Endodermal cell (in vitro differentiated cells): Measurements from ENCODE around the gene ALKBH7. TPM values are rescaled to one million over a fixed set of nuclear protein-coding genes. Genes with fewer than 3 reads are reported as not detected.
A peak's percentile ranks its signal among the peaks of the same experiment; 100 is the strongest.
"Not testable (repeated sequence)": the region's sequence is repeated elsewhere in the genome, so short reads cannot be mapped to it uniquely, and the experiment has no call there.

Experiments used
- DNase-seq: peaks from one replicate; pipeline ENCODE4 v3.0.0-alpha.2; 2017
- H3K27ac ChIP-seq: 2 replicates; pipeline ENCODE4 v1.5.1; 2013; ENCODE audit warnings: mild to moderate bottlenecking, low read depth, low read length, moderate library complexity
- H3K27me3 ChIP-seq: 2 replicates; pipeline ENCODE4 v1.6.1; 2013; ENCODE audit warnings: mild to moderate bottlenecking, low read length, moderate library complexity; ENCODE audit not compliant: insufficient read depth, control insufficient read depth, poor library complexity, severe bottlenecking
- H3K36me3 ChIP-seq: 2 replicates; pipeline ENCODE4 v1.7.0; 2013; ENCODE audit warnings: mild to moderate bottlenecking, low read length, moderate library complexity; ENCODE audit not compliant: control insufficient read depth, insufficient read depth
- H3K4me1 ChIP-seq: one replicate; pipeline ENCODE4 v1.7.0; 2013; ENCODE audit warnings: low read length; ENCODE audit not compliant: control insufficient read depth, insufficient read depth
- H3K4me3 ChIP-seq: 2 replicates; pipeline ENCODE4 v1.5.1; 2013; ENCODE audit warnings: mild to moderate bottlenecking, low read length, moderate library complexity
- H3K9ac ChIP-seq: 2 replicates; pipeline ENCODE4 v1.6.1; 2013; ENCODE audit warnings: mild to moderate bottlenecking, low read length, moderate library complexity; ENCODE audit not compliant: poor library complexity, severe bottlenecking; ENCODE audit errors: extremely low read depth
- H3K9me3 ChIP-seq: 2 replicates; pipeline ENCODE4 v1.6.1; 2013; ENCODE audit warnings: mild to moderate bottlenecking, low read length, moderate library complexity; ENCODE audit not compliant: control insufficient read depth
- H3K27ac Mint-ChIP-seq: 2 replicates; pipeline ENCODE4 v1.8.0; 2020; ENCODE audit warnings: mixed read lengths
- H3K27me3 Mint-ChIP-seq: 2 replicates; pipeline ENCODE4 v1.8.0; 2021; ENCODE audit warnings: mild to moderate bottlenecking, mixed read lengths; ENCODE audit not compliant: insufficient read depth
- H3K36me3 Mint-ChIP-seq: 2 replicates; pipeline ENCODE4 v1.8.0; 2020; ENCODE audit warnings: low read depth, mixed read lengths
- H3K4me1 Mint-ChIP-seq: 2 replicates; pipeline ENCODE4 v1.8.0; 2020; ENCODE audit warnings: mixed read lengths
- H3K4me3 Mint-ChIP-seq: 2 replicates; pipeline ENCODE4 v1.8.0; 2020; ENCODE audit warnings: mild to moderate bottlenecking, moderate library complexity, mixed read lengths
- H3K9me3 Mint-ChIP-seq: 2 replicates; pipeline ENCODE4 v1.8.0; 2020; ENCODE audit warnings: mild to moderate bottlenecking, mixed read lengths
- WGBS, 2 experiments: methylation state at CpG; one replicate each; pipeline versions ENCODE4 v1.1.5 to v1.1.7; 2013; ENCODE audit warnings: missing lambda C conversion rate in 2 of 2, mixed read lengths in 1 of 2; ENCODE audit not compliant: insufficient coverage in 1 of 2, insufficient read length in 1 of 2; 5-methylcytosine and 5-hydroxymethylcytosine counted together
- total RNA-seq, 2 donors: library from RNA; stranded (reverse); fragmentation: NEBNext Ultra II Directional in 1 of 2; extraction: Animal tissue kit (Norgen Biotek cat#: 25700) in 1 of 2; gene quantifications; 2 replicates in 1 of 2; 3 replicates in 1 of 2; pipeline ENCODE4 v1.2.1, GENCODE V29; 2021
- TF ChIP-seq, protein P1 (sequence below): fragments of 200-600 bp; sonication (generic); conservative IDR thresholded peaks from 2 replicates; pipeline ENCODE4 v1.5.0; 2021; ENCODE audit warnings: antibody characterized with exemption, mild to moderate bottlenecking

ALKBH7 gene
- total RNA-seq, 2 donors from 2014 or later = 80.0 to 98.3 TPM

DNA sequence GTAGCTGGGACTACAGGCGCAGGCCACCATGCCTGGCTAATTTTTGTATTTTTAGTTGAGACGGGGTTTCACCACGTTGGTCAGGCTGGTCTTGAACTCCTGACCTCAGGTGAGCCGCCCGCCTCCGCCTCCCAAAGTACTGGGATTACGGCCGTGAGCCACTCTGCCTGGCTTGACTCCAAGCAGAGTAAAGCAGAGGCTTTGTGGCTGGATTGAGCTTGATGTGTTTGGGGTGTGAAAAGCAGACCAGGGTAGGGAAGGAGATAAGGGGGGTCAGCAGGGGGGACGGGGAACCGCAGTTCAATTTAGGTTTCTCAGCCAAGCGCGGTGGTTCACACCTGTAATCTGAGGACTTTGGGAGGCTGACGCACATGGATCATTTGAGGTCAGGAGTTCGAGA is 15.4 kb upstream of the ALKBH7 start:
- no peaks in the 10 kb centered on the region for H3K4me1 ChIP-seq
- H3K9ac ChIP-seq = no peak overlapping the region
- no peak overlapping the region for H3K27ac Mint-ChIP-seq
- no peaks in the 10 kb centered on the region for H3K36me3 ChIP-seq
- TF ChIP-seq, protein P1, sequence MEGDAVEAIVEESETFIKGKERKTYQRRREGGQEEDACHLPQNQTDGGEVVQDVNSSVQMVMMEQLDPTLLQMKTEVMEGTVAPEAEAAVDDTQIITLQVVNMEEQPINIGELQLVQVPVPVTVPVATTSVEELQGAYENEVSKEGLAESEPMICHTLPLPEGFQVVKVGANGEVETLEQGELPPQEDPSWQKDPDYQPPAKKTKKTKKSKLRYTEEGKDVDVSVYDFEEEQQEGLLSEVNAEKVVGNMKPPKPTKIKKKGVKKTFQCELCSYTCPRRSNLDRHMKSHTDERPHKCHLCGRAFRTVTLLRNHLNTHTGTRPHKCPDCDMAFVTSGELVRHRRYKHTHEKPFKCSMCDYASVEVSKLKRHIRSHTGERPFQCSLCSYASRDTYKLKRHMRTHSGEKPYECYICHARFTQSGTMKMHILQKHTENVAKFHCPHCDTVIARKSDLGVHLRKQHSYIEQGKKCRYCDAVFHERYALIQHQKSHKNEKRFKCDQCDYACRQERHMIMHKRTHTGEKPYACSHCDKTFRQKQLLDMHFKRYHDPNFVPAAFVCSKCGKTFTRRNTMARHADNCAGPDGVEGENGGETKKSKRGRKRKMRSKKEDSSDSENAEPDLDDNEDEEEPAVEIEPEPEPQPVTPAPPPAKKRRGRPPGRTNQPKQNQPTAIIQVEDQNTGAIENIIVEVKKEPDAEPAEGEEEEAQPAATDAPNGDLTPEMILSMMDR = no peak
- H3K4me1 Mint-ChIP-seq = peaks cover under 1% of the 10 kb centered on the region
- no peak for DNase-seq
- WGBS, 2 experiments = 90 to 95% methylated on average over 10 to 14 of the region's 14 CpGs
- H3K9me3 Mint-ChIP-seq = peaks cover 15% of the 10 kb centered on the region
- H3K4me3 Mint-ChIP-seq = no peak overlapping the region
- peaks cover 4% of the 10 kb centered on the region for H3K27me3 Mint-ChIP-seq
- H3K27me3 ChIP-seq = no peaks in the 10 kb centered on the region
- no peak overlapping the region for H3K27ac ChIP-seq
- no peaks in the 10 kb centered on the region for H3K36me3 Mint-ChIP-seq
- H3K9me3 ChIP-seq = peaks cover 3% of the 10 kb centered on the region
- no peak overlapping the region for H3K4me3 ChIP-seq

DNA sequence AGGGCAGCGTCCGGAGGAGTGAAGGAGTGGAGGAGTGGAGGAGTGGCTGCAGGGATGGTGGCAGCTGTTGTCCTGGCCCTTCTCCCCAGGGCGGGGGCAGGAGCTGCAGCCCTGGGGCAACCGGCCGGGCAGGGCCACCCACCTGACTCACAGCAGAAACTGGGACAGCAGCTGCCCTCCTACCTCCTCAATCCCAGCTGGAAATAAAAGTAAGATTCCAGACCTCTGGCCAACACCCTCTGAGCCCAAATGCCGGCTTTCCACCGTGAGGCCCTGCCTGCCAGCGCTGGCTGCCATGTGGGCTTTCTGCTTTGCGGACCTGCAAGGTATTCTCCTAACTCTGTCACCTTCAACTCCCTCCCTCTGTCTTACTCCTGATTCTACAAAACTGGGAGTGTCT is 14.6 kb upstream of the ALKBH7 start:
- Histone ChIP-seq H3K36me3 (no peaks in the 10 kb centered on the region), H3K4me1 (no peaks in the 10 kb centered on the region), H3K9me3 (peaks cover 3% of the 10 kb centered on the region), H3K27me3 (no peaks in the 10 kb centered on the region), H3K27ac (no peak overlapping the region), H3K4me3 (no peak overlapping the region), H3K9ac (no peak overlapping the region)
- Mint-ChIP-seq H3K27ac (no peak overlapping the region), H3K36me3 (no peaks in the 10 kb centered on the region), H3K4me3 (no peak overlapping the region), H3K4me1 (peaks cover 3% of the 10 kb centered on the region), H3K9me3 (peaks cover 11% of the 10 kb centered on the region), H3K27me3 (peaks cover 4% of the 10 kb centered on the region)
- no peak for DNase-seq
- WGBS, 2 experiments = 76 to 82% methylated on average over 4 to 9 of the region's 9 CpGs
- TF ChIP-seq, protein P1 = no peak

DNA sequence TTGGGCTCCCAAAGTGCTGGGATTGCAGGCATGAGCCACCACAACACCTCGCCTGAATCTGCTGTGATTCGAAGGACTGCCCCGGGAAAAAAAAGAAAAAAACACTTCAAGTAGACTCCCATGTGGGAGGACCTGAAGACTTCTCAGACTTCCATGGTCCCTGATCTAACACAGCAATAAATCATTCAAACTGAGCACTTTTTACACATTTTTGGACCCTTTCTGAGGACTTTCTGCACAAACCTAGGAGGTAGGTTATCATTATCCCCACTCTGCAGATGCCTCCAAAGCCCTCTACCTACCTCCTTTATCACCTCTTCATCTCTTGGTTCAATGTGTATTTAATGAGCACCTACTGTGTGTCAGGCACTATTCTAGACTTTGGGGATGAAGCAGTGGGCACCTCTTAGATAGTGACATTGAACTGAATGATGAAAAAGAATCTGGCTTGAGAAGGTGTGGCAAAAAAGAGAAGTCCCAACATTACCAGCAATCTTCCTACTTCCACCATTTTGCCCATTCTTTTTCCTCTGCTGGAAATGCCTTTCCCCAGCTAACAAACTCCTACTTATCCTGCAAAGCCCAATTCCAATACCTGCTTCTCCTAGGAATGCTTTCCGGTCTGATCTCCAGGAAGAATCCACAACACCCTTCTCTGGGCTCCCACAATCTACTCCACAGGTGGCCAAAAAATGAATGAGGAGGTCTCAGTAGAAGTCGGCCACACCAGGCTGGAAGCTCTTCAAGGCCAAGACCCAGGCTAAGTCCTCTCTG is 12.8 kb upstream of the ALKBH7 start:
- no peaks in the 10 kb centered on the region for H3K9me3 ChIP-seq
- no peak overlapping the region for H3K9ac ChIP-seq
- Mint-ChIP-seq H3K36me3 (peaks cover 7% of the 10 kb centered on the region), H3K4me3 (no peak overlapping the region), H3K27me3 (peaks cover 4% of the 10 kb centered on the region), H3K27ac (no peak overlapping the region), H3K9me3 (peaks cover 4% of the 10 kb centered on the region), H3K4me1 (peaks cover 3% of the 10 kb centered on the region)
- no peaks in the 10 kb centered on the region for H3K4me1 ChIP-seq
- H3K27ac ChIP-seq = no peak overlapping the region
- H3K36me3 ChIP-seq = peaks cover 5% of the 10 kb centered on the region
- WGBS, 2 experiments = 86 to 94% methylated on average over 5 of the region's 5 CpGs
- DNase-seq = no peak
- TF ChIP-seq, protein P1 = no peak
- H3K4me3 ChIP-seq = no peak overlapping the region
- no peaks in the 10 kb centered on the region for H3K27me3 ChIP-seq

- not testable (repeated sequence) for H3K4me1 ChIP-seq, H3K9ac ChIP-seq, H3K9me3 Mint-ChIP-seq, DNase-seq, H3K4me1 Mint-ChIP-seq, H3K4me3 ChIP-seq, H3K9me3 ChIP-seq, H3K27ac Mint-ChIP-seq, H3K4me3 Mint-ChIP-seq, H3K27ac ChIP-seq, H3K27me3 Mint-ChIP-seq, H3K27me3 ChIP-seq, H3K36me3 ChIP-seq
- WGBS, 2 experiments = 86 to 98% methylated on average over 2 to 11 of the region's 12 CpGs
- peaks cover 13% of the 10 kb centered on the region for H3K36me3 Mint-ChIP-seq
Observed at GRCh38 chr19:6360445-6360844, 12.1 kb upstream of the ALKBH7 start.

DNA sequence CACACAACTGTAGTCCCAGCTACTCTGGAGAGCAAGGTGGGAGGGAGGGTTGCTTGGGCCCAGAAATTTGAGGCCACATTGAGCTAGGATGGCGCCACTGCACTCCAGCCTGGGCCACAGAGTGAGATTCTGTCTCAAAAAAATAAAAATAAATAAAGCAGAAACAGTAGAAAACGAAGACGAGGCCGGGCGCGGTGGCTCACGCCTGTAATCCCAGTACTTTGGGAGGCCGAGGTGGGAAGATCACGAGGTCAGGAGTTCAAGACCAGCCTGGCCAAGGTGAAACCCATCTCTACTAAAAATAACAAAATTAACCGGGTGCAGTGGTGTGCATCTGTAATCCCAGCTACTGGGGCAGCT is 11.8 kb upstream of the ALKBH7 start:
- H3K9me3 Mint-ChIP-seq, H3K9ac ChIP-seq, H3K27ac Mint-ChIP-seq, H3K27me3 ChIP-seq, H3K4me1 Mint-ChIP-seq, DNase-seq, H3K4me1 ChIP-seq, H3K27ac ChIP-seq, H3K27me3 Mint-ChIP-seq, H3K9me3 ChIP-seq: not testable (repeated sequence)
- peaks cover 13% of the 10 kb centered on the region for H3K36me3 ChIP-seq
- 92 to 99% methylated on average over 10 of the region's 10 CpGs for WGBS, 2 experiments
- peak overlapping the region; percentile 86 for H3K4me3 ChIP-seq
- Mint-ChIP-seq H3K4me3 (peak overlapping the region; percentile 75), H3K36me3 (peaks cover 17% of the 10 kb centered on the region)
